Measurements from ENCODE around the gene TSPAN3.

DNA sequence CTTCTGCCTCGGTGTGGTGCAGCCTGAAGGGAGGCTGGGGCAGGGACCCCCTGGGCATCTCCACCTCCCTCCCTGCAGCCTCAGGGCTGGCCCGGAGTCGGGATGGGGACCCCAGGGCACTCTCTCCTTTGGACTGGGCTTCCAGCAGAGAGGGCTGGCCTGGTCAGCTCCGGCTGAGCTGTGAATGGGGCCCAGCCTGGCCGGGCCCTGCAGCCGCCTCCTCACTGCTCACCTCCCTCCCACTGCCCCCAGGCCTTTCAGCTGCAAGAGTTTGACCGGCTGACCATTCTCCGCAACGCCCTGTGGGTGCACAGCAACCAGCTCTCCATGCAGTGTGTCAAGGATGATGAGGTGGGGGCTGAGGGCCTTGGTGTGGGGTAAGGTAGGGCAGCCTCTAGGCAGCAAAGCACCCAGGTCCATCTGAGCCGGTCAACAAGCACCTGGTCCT, 40.0 kb downstream of the TSPAN3 start:
- TF ChIP-seq ZZZ3 (IDR thresholded peaks at IDR 0.05; ENCODE audit: control insufficient read depth, insufficient read length, low read depth) = no peak
- TF ChIP-seq, protein P1, sequence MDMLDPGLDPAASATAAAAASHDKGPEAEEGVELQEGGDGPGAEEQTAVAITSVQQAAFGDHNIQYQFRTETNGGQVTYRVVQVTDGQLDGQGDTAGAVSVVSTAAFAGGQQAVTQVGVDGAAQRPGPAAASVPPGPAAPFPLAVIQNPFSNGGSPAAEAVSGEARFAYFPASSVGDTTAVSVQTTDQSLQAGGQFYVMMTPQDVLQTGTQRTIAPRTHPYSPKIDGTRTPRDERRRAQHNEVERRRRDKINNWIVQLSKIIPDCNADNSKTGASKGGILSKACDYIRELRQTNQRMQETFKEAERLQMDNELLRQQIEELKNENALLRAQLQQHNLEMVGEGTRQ (IDR thresholded peaks at IDR 0.05; ENCODE audit: borderline replicate concordance, low read depth, low read length) = no peak
- no peak for TF ChIP-seq BCL11A (IDR thresholded peaks at IDR 0.05; ENCODE audit: low read depth, low read length)
- TF ChIP-seq E2F4 (IDR thresholded peaks at IDR 0.05; ENCODE audit: low read depth, low read length) = no peak
- TF ChIP-seq IKZF2 (IDR thresholded peaks at IDR 0.05) = no peak
